Neural crest cell (in vitro differentiated cells): ENCODE measurements around the gene CCDC40. TPM values are rescaled to one million over a fixed set of nuclear protein-coding genes. Genes with fewer than 3 reads are reported as not detected.

ENCODE experiments used
- DNase-seq: peaks from one replicate; pipeline ENCODE4 v3.0.0; 2021; ENCODE audit warnings: low read depth, mixed read lengths, low spot score
- H3K27ac Mint-ChIP-seq: one replicate; pipeline ENCODE4 v1.8.0; 2021; ENCODE audit warnings: mild to moderate bottlenecking, mixed read lengths; ENCODE audit not compliant: unreplicated experiment
- H3K27me3 Mint-ChIP-seq: 2 replicates; pipeline ENCODE4 v1.8.0; 2021; ENCODE audit warnings: low read depth, mild to moderate bottlenecking, mixed read lengths
- H3K36me3 Mint-ChIP-seq: 2 replicates; pipeline ENCODE4 v1.8.0; 2021; ENCODE audit warnings: low read depth, mild to moderate bottlenecking, mixed read lengths
- H3K4me1 Mint-ChIP-seq: 2 replicates; pipeline ENCODE4 v1.8.0; 2021; ENCODE audit warnings: mixed read lengths
- H3K4me3 Mint-ChIP-seq: one replicate; pipeline ENCODE4 v1.8.0; 2021; ENCODE audit warnings: mild to moderate bottlenecking, mixed read lengths
- H3K9me3 Mint-ChIP-seq: 2 replicates; pipeline ENCODE4 v1.8.0; 2021; ENCODE audit warnings: mixed read lengths
- total RNA-seq: library from RNA; stranded (reverse); gene quantifications from 2 replicates; pipeline ENCODE4 v1.2.1, GENCODE V29; 2021
- TF ChIP-seq, protein P1 (sequence below): fragments of 200-600 bp; sonication (generic); conservative IDR thresholded peaks from 2 replicates; pipeline ENCODE4 v1.5.0; 2021; ENCODE audit warnings: antibody characterized with exemption, mild to moderate bottlenecking

Gene CCDC40
- total RNA-seq, 1 donor from 2014 or later = 22.7 TPM

DNA sequence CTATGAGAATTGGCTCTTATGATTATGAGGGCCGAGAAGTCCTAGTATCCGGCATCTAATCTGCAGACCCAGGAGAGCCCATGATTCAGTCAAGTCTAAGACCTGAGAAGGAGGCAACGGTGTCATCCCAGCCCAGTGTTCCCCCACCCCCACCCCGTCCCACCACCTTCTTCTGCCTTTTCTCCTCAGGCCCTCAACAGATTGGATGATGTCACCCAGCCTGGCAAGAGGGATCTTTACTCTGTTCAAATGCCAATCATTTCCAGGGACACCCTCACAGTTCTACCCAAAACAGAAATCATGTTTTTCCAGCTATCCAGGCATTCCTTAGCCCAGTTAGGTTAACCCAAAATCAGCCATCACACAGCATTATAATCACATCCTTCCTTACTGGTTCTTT is 54.9 kb downstream of the CCDC40 start:
- H3K9me3 Mint-ChIP-seq = no peaks in the 10 kb centered on the region
- no peak for DNase-seq
- peak overlapping the region; percentile 79 for H3K27ac Mint-ChIP-seq
- H3K4me1 Mint-ChIP-seq = peaks cover 6% of the 10 kb centered on the region
- no peak overlapping the region for H3K4me3 Mint-ChIP-seq
- no peaks in the 10 kb centered on the region for H3K27me3 Mint-ChIP-seq
- TF ChIP-seq, protein P1, sequence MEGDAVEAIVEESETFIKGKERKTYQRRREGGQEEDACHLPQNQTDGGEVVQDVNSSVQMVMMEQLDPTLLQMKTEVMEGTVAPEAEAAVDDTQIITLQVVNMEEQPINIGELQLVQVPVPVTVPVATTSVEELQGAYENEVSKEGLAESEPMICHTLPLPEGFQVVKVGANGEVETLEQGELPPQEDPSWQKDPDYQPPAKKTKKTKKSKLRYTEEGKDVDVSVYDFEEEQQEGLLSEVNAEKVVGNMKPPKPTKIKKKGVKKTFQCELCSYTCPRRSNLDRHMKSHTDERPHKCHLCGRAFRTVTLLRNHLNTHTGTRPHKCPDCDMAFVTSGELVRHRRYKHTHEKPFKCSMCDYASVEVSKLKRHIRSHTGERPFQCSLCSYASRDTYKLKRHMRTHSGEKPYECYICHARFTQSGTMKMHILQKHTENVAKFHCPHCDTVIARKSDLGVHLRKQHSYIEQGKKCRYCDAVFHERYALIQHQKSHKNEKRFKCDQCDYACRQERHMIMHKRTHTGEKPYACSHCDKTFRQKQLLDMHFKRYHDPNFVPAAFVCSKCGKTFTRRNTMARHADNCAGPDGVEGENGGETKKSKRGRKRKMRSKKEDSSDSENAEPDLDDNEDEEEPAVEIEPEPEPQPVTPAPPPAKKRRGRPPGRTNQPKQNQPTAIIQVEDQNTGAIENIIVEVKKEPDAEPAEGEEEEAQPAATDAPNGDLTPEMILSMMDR = no peak
- H3K36me3 Mint-ChIP-seq = no peaks in the 10 kb centered on the region

DNA sequence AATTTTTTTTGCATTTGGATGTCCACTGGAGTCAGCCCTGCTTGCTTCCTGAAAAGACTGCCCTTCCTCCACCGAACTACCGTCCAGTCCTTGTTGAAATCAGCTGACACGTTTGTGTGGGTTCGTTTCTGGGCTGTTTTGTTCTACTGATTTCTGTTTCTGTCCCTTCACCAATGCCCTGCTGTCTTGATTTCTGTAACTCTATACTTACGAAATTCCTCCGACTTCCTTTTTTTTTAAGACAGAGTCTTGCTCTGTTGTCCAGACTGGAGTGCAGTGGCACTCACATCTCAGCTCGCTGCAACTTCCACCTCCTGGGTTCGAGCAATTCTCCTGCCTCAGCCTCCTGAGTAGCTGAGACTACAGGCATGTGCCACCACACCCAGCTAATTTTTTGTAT is 56.5 kb downstream of the CCDC40 start:
- H3K9me3 Mint-ChIP-seq = no peaks in the 10 kb centered on the region
- no peaks in the 10 kb centered on the region for H3K36me3 Mint-ChIP-seq
- no peak overlapping the region for H3K4me3 Mint-ChIP-seq
- no peaks in the 10 kb centered on the region for H3K27me3 Mint-ChIP-seq
- H3K4me1 Mint-ChIP-seq = peaks cover 13% of the 10 kb centered on the region
- TF ChIP-seq, protein P1 = no peak
- no peak for DNase-seq
- H3K27ac Mint-ChIP-seq = no peak overlapping the region

DNA sequence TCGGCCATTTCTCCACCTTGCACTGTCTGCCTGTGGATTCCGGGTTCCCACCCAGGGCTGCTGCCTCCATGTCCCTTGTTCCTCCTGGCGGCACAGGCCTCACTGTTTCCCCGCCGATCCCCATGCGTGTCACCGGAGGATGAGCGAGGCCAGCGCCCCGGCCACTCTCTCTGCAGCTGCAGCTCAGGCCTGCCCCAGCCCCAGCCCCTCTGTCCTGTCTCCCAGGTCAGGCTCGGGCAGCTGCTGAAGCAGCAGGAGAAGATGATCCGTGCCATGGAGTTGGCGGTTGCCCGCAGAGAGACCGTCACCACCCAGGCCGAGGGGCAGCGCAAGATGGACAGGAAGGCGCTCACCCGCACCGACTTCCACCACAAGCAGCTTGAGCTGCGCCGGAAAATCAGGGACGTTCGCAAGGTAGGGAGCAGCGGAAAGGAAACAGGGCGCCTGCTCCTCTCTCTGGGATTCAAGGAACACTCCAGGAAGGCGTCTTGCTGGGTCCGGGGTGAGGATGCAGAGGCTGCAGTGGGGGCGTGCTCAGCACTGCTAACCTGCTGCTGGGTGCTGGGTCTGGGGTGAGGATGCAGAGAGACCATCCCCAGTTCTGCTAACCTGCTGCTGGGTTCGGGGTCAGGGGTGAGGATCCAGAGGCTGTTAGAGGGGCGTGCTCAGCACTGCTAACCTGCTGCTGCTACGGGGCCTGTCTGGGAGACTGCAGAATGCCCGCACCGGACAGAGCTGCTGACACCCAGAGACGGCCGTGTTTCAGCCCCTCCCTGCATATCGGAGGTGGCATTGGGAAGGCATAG is 58.8 kb downstream of the CCDC40 start:
- DNase-seq = no peak
- TF ChIP-seq, protein P1 = no peak
- Mint-ChIP-seq H3K4me1 (peaks cover 13% of the 10 kb centered on the region), H3K27me3 (no peaks in the 10 kb centered on the region), H3K9me3 (no peaks in the 10 kb centered on the region), H3K36me3 (no peaks in the 10 kb centered on the region), H3K27ac (peak overlapping the region; percentile 35), H3K4me3 (no peak overlapping the region)

DNA sequence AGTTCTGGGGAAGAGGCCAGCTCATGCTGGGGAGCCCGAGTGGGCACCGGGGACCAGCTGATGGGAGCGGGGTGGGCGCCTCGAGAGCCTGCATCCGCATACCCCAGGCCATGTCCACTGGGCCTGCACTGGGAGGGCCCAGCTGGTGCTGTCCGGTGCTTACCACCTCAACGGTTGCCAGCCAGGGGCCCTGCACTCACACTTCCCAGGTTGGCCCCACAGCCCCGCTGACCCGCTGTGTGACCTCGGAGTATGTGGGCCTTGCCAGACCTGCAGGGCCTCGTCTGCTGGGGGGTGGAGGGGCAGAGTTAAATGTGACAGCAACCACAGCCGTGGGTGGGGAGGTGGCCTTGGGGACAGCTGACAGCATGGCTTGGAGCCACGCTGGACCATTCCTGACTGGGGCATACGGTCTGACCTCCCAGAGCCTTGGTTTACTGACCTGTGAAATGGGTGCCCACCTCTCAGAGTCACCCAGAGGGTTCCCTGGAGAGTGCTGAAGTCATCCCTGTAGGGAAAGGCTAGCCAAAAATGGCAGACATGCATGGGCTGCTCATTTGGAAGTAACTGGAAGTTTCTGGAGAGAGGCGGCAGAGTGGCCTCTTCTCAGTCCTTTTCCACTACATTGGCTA is 59.5 kb downstream of the CCDC40 start:
- Mint-ChIP-seq H3K9me3 (no peaks in the 10 kb centered on the region), H3K27ac (peak overlapping the region; percentile 35), H3K36me3 (no peaks in the 10 kb centered on the region), H3K4me1 (peaks cover 16% of the 10 kb centered on the region), H3K27me3 (no peaks in the 10 kb centered on the region), H3K4me3 (no peak overlapping the region)
- DNase-seq = no peak
- TF ChIP-seq, protein P1 = no peak

DNA sequence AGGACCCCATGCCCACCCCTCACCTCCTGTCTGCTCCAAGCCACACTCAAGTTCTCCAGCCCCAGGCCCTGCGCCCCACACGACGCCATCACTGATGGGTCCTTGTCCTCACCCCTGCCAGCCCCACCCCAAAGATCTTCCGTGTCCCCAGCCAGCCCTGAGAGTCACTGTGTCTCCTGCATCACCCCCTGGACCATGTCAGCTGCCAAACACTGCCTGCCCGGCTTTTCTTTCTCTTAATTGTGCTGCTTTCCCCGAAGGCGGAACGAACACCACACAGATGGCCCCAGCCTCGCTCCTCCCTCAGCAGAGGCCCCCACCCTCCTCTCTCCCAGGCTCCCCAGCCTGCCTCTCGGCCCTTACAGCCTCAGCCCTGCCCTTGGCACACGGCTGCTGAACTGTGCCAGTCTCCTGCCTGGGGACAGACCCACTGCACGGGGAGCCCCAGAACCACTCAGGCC is 60.1 kb downstream of the CCDC40 start:
- no peak for DNase-seq
- H3K36me3 Mint-ChIP-seq = no peaks in the 10 kb centered on the region
- no peaks in the 10 kb centered on the region for H3K9me3 Mint-ChIP-seq
- no peak overlapping the region for H3K27ac Mint-ChIP-seq
- no peaks in the 10 kb centered on the region for H3K27me3 Mint-ChIP-seq
- TF ChIP-seq, protein P1 = no peak
- peaks cover 12% of the 10 kb centered on the region for H3K4me1 Mint-ChIP-seq
- H3K4me3 Mint-ChIP-seq = peak overlapping the region; percentile 27
